ENCODE measurements around the gene XRCC4.
"Not testable (repeated sequence)": the region's sequence is repeated elsewhere in the genome, so short reads cannot be mapped to it uniquely, and the experiment has no call there.

Gene XRCC4

GRCh38 chr5:83246071-83246470 is 168.7 kb downstream of the XRCC4 start:
- no peaks in the 10 kb centered on the region for H3K9me3 ChIP-seq (ENCODE audit: low read length)
- H3K27me3 ChIP-seq (ENCODE audit: insufficient read depth, low read length) = no peaks in the 10 kb centered on the region
- no peaks in the 10 kb centered on the region for H3K36me3 ChIP-seq (ENCODE audit: insufficient read depth, low read length)
- H3K4me1 ChIP-seq (ENCODE audit: insufficient read depth, low read length) = no peaks in the 10 kb centered on the region
- no peak overlapping the region for H3K4me3 ChIP-seq (ENCODE audit: low read length)
- H2AFZ ChIP-seq (ENCODE audit: low read depth, low read length) = no peak overlapping the region

GRCh38 chr5:83249156-83249555 is 171.8 kb downstream of the XRCC4 start:
- no peaks in the 10 kb centered on the region for H3K27me3 ChIP-seq (ENCODE audit: insufficient read depth, low read length)
- H3K36me3 ChIP-seq (ENCODE audit: insufficient read depth, low read length) = no peaks in the 10 kb centered on the region
- no peak overlapping the region for H3K4me3 ChIP-seq (ENCODE audit: low read length)
- H3K9me3 ChIP-seq (ENCODE audit: low read length) = no peaks in the 10 kb centered on the region
- no peak overlapping the region for H2AFZ ChIP-seq (ENCODE audit: low read depth, low read length)
- H3K4me1 ChIP-seq (ENCODE audit: insufficient read depth, low read length) = no peaks in the 10 kb centered on the region

GRCh38 chr5:83251849-83252248 is 174.5 kb downstream of the XRCC4 start:
- no peak overlapping the region for H3K4me3 ChIP-seq (ENCODE audit: low read length)
- no peaks in the 10 kb centered on the region for H3K9me3 ChIP-seq (ENCODE audit: low read length)
- H3K27me3 ChIP-seq (ENCODE audit: insufficient read depth, low read length) = no peaks in the 10 kb centered on the region
- no peaks in the 10 kb centered on the region for H3K36me3 ChIP-seq (ENCODE audit: insufficient read depth, low read length)
- H2AFZ ChIP-seq (ENCODE audit: low read depth, low read length) = no peak overlapping the region
- H3K4me1 ChIP-seq (ENCODE audit: insufficient read depth, low read length) = no peaks in the 10 kb centered on the region

- Histone ChIP-seq H3K4me3 (ENCODE audit: low read length) (no peak overlapping the region), H3K27me3 (ENCODE audit: insufficient read depth, low read length) (no peaks in the 10 kb centered on the region), H2AFZ (ENCODE audit: low read depth, low read length) (no peak overlapping the region), H3K4me1 (ENCODE audit: insufficient read depth, low read length) (no peaks in the 10 kb centered on the region), H3K36me3 (ENCODE audit: insufficient read depth, low read length) (no peaks in the 10 kb centered on the region), H3K9me3 (ENCODE audit: low read length) (no peaks in the 10 kb centered on the region)
Observed at GRCh38 chr5:83253720-83254119, 176.4 kb downstream of the XRCC4 start.

- H3K4me3 ChIP-seq (ENCODE audit: low read length) = no peak overlapping the region
Observed at GRCh38 chr5:83255268-83255667, 177.9 kb downstream of the XRCC4 start.

GRCh38 chr5:83256091-83256780 is 178.9 kb downstream of the XRCC4 start:
- Histone ChIP-seq H3K4me3 (ENCODE audit: low read length) (no peak overlapping the region), H3K4me1 (ENCODE audit: insufficient read depth, low read length) (no peaks in the 10 kb centered on the region), H2AFZ (ENCODE audit: low read depth, low read length) (no peak overlapping the region), H3K36me3 (ENCODE audit: insufficient read depth, low read length) (no peaks in the 10 kb centered on the region), H3K27me3 (ENCODE audit: insufficient read depth, low read length) (no peaks in the 10 kb centered on the region), H3K9me3 (ENCODE audit: low read length) (no peaks in the 10 kb centered on the region)

More at GRCh38 chr5:83255268-83255667, 177.9 kb downstream of the XRCC4 start:
- H3K27me3 ChIP-seq (ENCODE audit: insufficient read depth, low read length) = no peaks in the 10 kb centered on the region
- no peaks in the 10 kb centered on the region for H3K4me1 ChIP-seq (ENCODE audit: insufficient read depth, low read length)
- H3K36me3 ChIP-seq (ENCODE audit: insufficient read depth, low read length) = no peaks in the 10 kb centered on the region
- H2AFZ ChIP-seq (ENCODE audit: low read depth, low read length) = no peak overlapping the region
- no peaks in the 10 kb centered on the region for H3K9me3 ChIP-seq (ENCODE audit: low read length)

- not testable (repeated sequence) for H2AFZ ChIP-seq (ENCODE audit: low read depth, low read length); H3K4me1 ChIP-seq (ENCODE audit: insufficient read depth, low read length); H3K9me3 ChIP-seq (ENCODE audit: low read length); H3K4me3 ChIP-seq (ENCODE audit: low read length); H3K36me3 ChIP-seq (ENCODE audit: insufficient read depth, low read length); H3K27me3 ChIP-seq (ENCODE audit: insufficient read depth, low read length)
Observed at GRCh38 chr5:83257684-83258083, 180.3 kb downstream of the XRCC4 start.

- H3K9me3 ChIP-seq (ENCODE audit: low read length) = no peaks in the 10 kb centered on the region
- H2AFZ ChIP-seq (ENCODE audit: low read depth, low read length) = no peak overlapping the region
- H3K4me1 ChIP-seq (ENCODE audit: insufficient read depth, low read length) = no peaks in the 10 kb centered on the region
- H3K36me3 ChIP-seq (ENCODE audit: insufficient read depth, low read length) = no peaks in the 10 kb centered on the region
- H3K4me3 ChIP-seq (ENCODE audit: low read length) = no peak overlapping the region
- H3K27me3 ChIP-seq (ENCODE audit: insufficient read depth, low read length) = no peaks in the 10 kb centered on the region
Observed at GRCh38 chr5:83265318-83265717, 188.0 kb downstream of the XRCC4 start.

- Histone ChIP-seq H3K27me3 (ENCODE audit: insufficient read depth, low read length) (no peaks in the 10 kb centered on the region), H3K4me3 (ENCODE audit: low read length) (no peak overlapping the region), H3K4me1 (ENCODE audit: insufficient read depth, low read length) (no peaks in the 10 kb centered on the region), H3K9me3 (ENCODE audit: low read length) (no peaks in the 10 kb centered on the region), H2AFZ (ENCODE audit: low read depth, low read length) (no peak overlapping the region), H3K36me3 (ENCODE audit: insufficient read depth, low read length) (no peaks in the 10 kb centered on the region)
Observed at GRCh38 chr5:83270311-83270710, 193.0 kb downstream of the XRCC4 start.

- H3K9me3 ChIP-seq (ENCODE audit: low read length) = no peaks in the 10 kb centered on the region
- H2AFZ ChIP-seq (ENCODE audit: low read depth, low read length) = no peak overlapping the region
- no peaks in the 10 kb centered on the region for H3K27me3 ChIP-seq (ENCODE audit: insufficient read depth, low read length)
- H3K4me3 ChIP-seq (ENCODE audit: low read length) = no peak overlapping the region
- peaks cover 15% of the 10 kb centered on the region for H3K4me1 ChIP-seq (ENCODE audit: insufficient read depth, low read length)
- H3K36me3 ChIP-seq (ENCODE audit: insufficient read depth, low read length) = no peaks in the 10 kb centered on the region
Observed at GRCh38 chr5:83277154-83277553, 199.8 kb downstream of the XRCC4 start.

GRCh38 chr5:83277953-83278352 is 200.6 kb downstream of the XRCC4 start:
- no peaks in the 10 kb centered on the region for H3K27me3 ChIP-seq (ENCODE audit: insufficient read depth, low read length)
- no peaks in the 10 kb centered on the region for H3K9me3 ChIP-seq (ENCODE audit: low read length)
- no peaks in the 10 kb centered on the region for H3K36me3 ChIP-seq (ENCODE audit: insufficient read depth, low read length)
- no peak overlapping the region for H2AFZ ChIP-seq (ENCODE audit: low read depth, low read length)
- no peak overlapping the region for H3K4me3 ChIP-seq (ENCODE audit: low read length)
- peaks cover 15% of the 10 kb centered on the region for H3K4me1 ChIP-seq (ENCODE audit: insufficient read depth, low read length)

- no peak overlapping the region for H2AFZ ChIP-seq (ENCODE audit: low read depth, low read length)
- no peaks in the 10 kb centered on the region for H3K36me3 ChIP-seq (ENCODE audit: insufficient read depth, low read length)
- no peaks in the 10 kb centered on the region for H3K27me3 ChIP-seq (ENCODE audit: insufficient read depth, low read length)
- H3K9me3 ChIP-seq (ENCODE audit: low read length) = no peaks in the 10 kb centered on the region
- H3K4me1 ChIP-seq (ENCODE audit: insufficient read depth, low read length) = peaks cover 15% of the 10 kb centered on the region
- H3K4me3 ChIP-seq (ENCODE audit: low read length) = no peak overlapping the region
Observed at GRCh38 chr5:83281176-83281575, 203.8 kb downstream of the XRCC4 start.

- H3K9me3 ChIP-seq (ENCODE audit: low read length) = no peaks in the 10 kb centered on the region
- H3K36me3 ChIP-seq (ENCODE audit: insufficient read depth, low read length) = no peaks in the 10 kb centered on the region
Observed at GRCh38 chr5:83281658-83282057, 204.3 kb downstream of the XRCC4 start.

GRCh38 chr5:83283761-83284160 is 206.4 kb downstream of the XRCC4 start:
- H3K9me3 ChIP-seq (ENCODE audit: low read length) = no peaks in the 10 kb centered on the region
- no peak overlapping the region for H3K4me3 ChIP-seq (ENCODE audit: low read length)
- no peak overlapping the region for H2AFZ ChIP-seq (ENCODE audit: low read depth, low read length)
- peaks cover 15% of the 10 kb centered on the region for H3K4me1 ChIP-seq (ENCODE audit: insufficient read depth, low read length)
- no peaks in the 10 kb centered on the region for H3K27me3 ChIP-seq (ENCODE audit: insufficient read depth, low read length)
- H3K36me3 ChIP-seq (ENCODE audit: insufficient read depth, low read length) = no peaks in the 10 kb centered on the region

More at GRCh38 chr5:83281658-83282057, 204.3 kb downstream of the XRCC4 start:
- Histone ChIP-seq H3K27me3 (ENCODE audit: insufficient read depth, low read length) (no peaks in the 10 kb centered on the region), H3K4me3 (ENCODE audit: low read length) (no peak overlapping the region), H2AFZ (ENCODE audit: low read depth, low read length) (no peak overlapping the region), H3K4me1 (ENCODE audit: insufficient read depth, low read length) (peaks cover 15% of the 10 kb centered on the region)

Data from neuron (in vitro differentiated cells).